Ramos (cell line): Measurements from ENCODE around the gene CENPVL1.
"Not testable (repeated sequence)": the region's sequence is repeated elsewhere in the genome, so short reads cannot be mapped to it uniquely, and the experiment has no call there.

Source experiments
- in situ Hi-C: fragments of 300-500 bp; cut with MboI; formaldehyde crosslinking; loops from one replicate; pipeline ENCODE4 v1.14.3; 2022; ENCODE audit warnings: low sequenced_read_pairs; ENCODE audit not compliant: unreplicated experiment

Gene CENPVL1

GRCh38 chrX:51710277-51711164 lies at the start of gene CENPVL1:
Gene CENPVL1, plus strand, starts transcription at chrX:51710512. Its CDS starts 0 bp downstream, at chrX:51710512.
- in situ Hi-C loops = not testable (repeated sequence)

- in situ Hi-C loops = no loop called here
Measured at GRCh38 chrX:51665981-51666380, 44.3 kb upstream of the CENPVL1 start.

- in situ Hi-C loops = not testable (repeated sequence)
Measured at GRCh38 chrX:51679689-51680433, 30.5 kb upstream of the CENPVL1 start.

GRCh38 chrX:51681808-51682719 lies 28.2 kb upstream of the CENPVL1 start:
- in situ Hi-C loops = not testable (repeated sequence)

GRCh38 chrX:51682720-51683062 lies 27.6 kb upstream of the CENPVL1 start, which contains the start of gene CENPVL2:
Gene CENPVL2, minus strand, starts transcription at chrX:51682831. Its CDS starts 0 bp downstream, at chrX:51682831.
- in situ Hi-C loops = not testable (repeated sequence)

- in situ Hi-C loops = no loop called here
Measured at GRCh38 chrX:51694254-51694653, 16.1 kb upstream of the CENPVL1 start.

GRCh38 chrX:51697397-51697796 lies 12.9 kb upstream of the CENPVL1 start:
- in situ Hi-C loops = no loop called here

GRCh38 chrX:51712943-51713647 lies 2.8 kb downstream of the CENPVL1 start:
- in situ Hi-C loops = not testable (repeated sequence)

- in situ Hi-C loops = no loop called here
Measured at GRCh38 chrX:51728202-51728601, 17.9 kb downstream of the CENPVL1 start.

GRCh38 chrX:51737091-51737490 lies 26.8 kb downstream of the CENPVL1 start:
- in situ Hi-C loops = no loop called here

GRCh38 chrX:51742586-51742985 lies 32.3 kb downstream of the CENPVL1 start:
- in situ Hi-C loops = no loop called here

GRCh38 chrX:51743179-51743957 lies 33.1 kb downstream of the CENPVL1 start, which contains the start of gene GSPT2:
Gene GSPT2, plus strand, starts transcription at chrX:51743442. Its CDS starts 185 bp downstream, at chrX:51743627.
- in situ Hi-C loops = no loop called here

GRCh38 chrX:51747671-51748070 lies 37.4 kb downstream of the CENPVL1 start:
- in situ Hi-C loops = no loop called here

GRCh38 chrX:51759055-51759839 lies 48.9 kb downstream of the CENPVL1 start:
- in situ Hi-C loops = no loop called here

GRCh38 chrX:51760657-51761056 lies 50.3 kb downstream of the CENPVL1 start:
- in situ Hi-C loops = no loop called here
